DOHH2 (cell line): Measurements from ENCODE around the gene HELZ.

ENCODE experiments used
- H3F3A ChIP-seq: fragments of 200-600 bp; sonication (generic), shearing (Covaris generic); 2 replicates; pipeline ENCODE4 v1.6.0; 2016; ENCODE audit warnings: antibody characterized with exemption, mild to moderate bottlenecking; ENCODE audit not compliant: control insufficient read depth, insufficient read depth
- H3K27ac ChIP-seq: fragments of 200-600 bp; sonication (generic); 2 replicates; pipeline ENCODE4 v1.5.1; 2014; ENCODE audit warnings: low read depth, mild to moderate bottlenecking, low read length, moderate library complexity
- H3K27me3 ChIP-seq: fragments of 200-600 bp; sonication (generic); 2 replicates; pipeline ENCODE4 v1.6.1; 2014; ENCODE audit warnings: mild to moderate bottlenecking, low read length, mixed read lengths; ENCODE audit not compliant: control insufficient read depth
- H3K36me3 ChIP-seq: fragments of 200-600 bp; sonication (generic); 2 replicates; pipeline ENCODE4 v1.6.1; 2014; ENCODE audit warnings: mild to moderate bottlenecking, low read length, moderate library complexity, mixed read lengths; ENCODE audit not compliant: control insufficient read depth
- H3K4me1 ChIP-seq: fragments of 200-600 bp; sonication (generic); 2 replicates; pipeline ENCODE4 v1.6.1; 2014; ENCODE audit warnings: mild to moderate bottlenecking, low read length, mixed read lengths; ENCODE audit not compliant: control insufficient read depth
- H3K4me2 ChIP-seq: fragments of 200-600 bp; sonication (generic); 2 replicates; pipeline ENCODE4 v1.6.0; 2014; ENCODE audit warnings: mild to moderate bottlenecking, low read length, moderate library complexity
- H3K4me3 ChIP-seq: fragments of 200-600 bp; sonication (generic); 2 replicates; pipeline ENCODE4 v1.5.1; 2014; ENCODE audit warnings: mild to moderate bottlenecking, low read length, mixed read lengths
- H3K79me2 ChIP-seq: fragments of 200-600 bp; sonication (generic); 2 replicates; pipeline ENCODE4 v1.6.1; 2014; ENCODE audit warnings: mild to moderate bottlenecking, low read length, mixed read lengths; ENCODE audit not compliant: control insufficient read depth
- H3K9me2 ChIP-seq: fragments of 200-600 bp; sonication (generic); replicated peaks from 2 replicates; pipeline ENCODE4 v1.6.1; 2014; ENCODE audit warnings: mild to moderate bottlenecking, low read length, mixed read lengths; ENCODE audit not compliant: control insufficient read depth
- H3K9me3 ChIP-seq: fragments of 200-600 bp; sonication (generic); 2 replicates; pipeline ENCODE4 v1.6.1; 2014; ENCODE audit warnings: antibody characterized with exemption, low read length, mixed read lengths; ENCODE audit not compliant: control insufficient read depth, insufficient read depth
- H4K20me1 ChIP-seq: fragments of 200-600 bp; sonication (generic); 2 replicates; pipeline ENCODE4 v1.6.0; 2014; ENCODE audit warnings: low read depth, mild to moderate bottlenecking, antibody characterized with exemption, low read length, moderate library complexity; ENCODE audit not compliant: control insufficient read depth, insufficient read depth
- CTCF ChIP-seq: fragments of 200-600 bp; sonication (generic); IDR thresholded peaks from one replicate; pipeline ENCODE4 v1.5.1; 2014; ENCODE audit warnings: antibody characterized with exemption, mild to moderate bottlenecking, low read depth, low read length; ENCODE audit not compliant: poor library complexity, severe bottlenecking
- EZH2phosphoT487 ChIP-seq: fragments of 200-600 bp; sonication (generic); IDR thresholded peaks from 2 replicates; pipeline ENCODE4 v1.6.1; 2017; ENCODE audit warnings: borderline replicate concordance, mild to moderate bottlenecking, antibody characterized with exemption, low read length, moderate library complexity, mixed read lengths

Gene HELZ

GRCh38 chr17:67212714-67213417, 32.1 kb downstream of the HELZ start:
- Histone ChIP-seq H3K79me2 (peaks cover 14% of the 10 kb centered on the region), H3K36me3 (peaks cover 45% of the 10 kb centered on the region), H3K4me3 (no peak overlapping the region), H3K4me1 (no peaks in the 10 kb centered on the region), H3K27ac (no peak overlapping the region), H3K27me3 (no peaks in the 10 kb centered on the region), H3K9me2 (no peaks in the 10 kb centered on the region), H3F3A (0 out of 2 replicates have a peak, but pooled peaks cover 2% of the 10 kb centered on the region), H3K9me3 (no peaks in the 10 kb centered on the region), H3K4me2 (no peak overlapping the region), H4K20me1 (no peaks in the 10 kb centered on the region; the same call in 1 of the 2 replicates)
- TF ChIP-seq CTCF (no peak), EZH2phosphoT487 (no peak)

GRCh38 chr17:67212231-67212630, 32.8 kb downstream of the HELZ start:
- Histone ChIP-seq H3K4me3 (no peak overlapping the region), H3K9me3 (no peaks in the 10 kb centered on the region), H3K27me3 (no peaks in the 10 kb centered on the region), H3K4me1 (no peaks in the 10 kb centered on the region), H3F3A (0 out of 2 replicates have a peak, but pooled peaks cover 2% of the 10 kb centered on the region), H3K27ac (no peak overlapping the region), H4K20me1 (no peaks in the 10 kb centered on the region), H3K9me2 (no peaks in the 10 kb centered on the region), H3K36me3 (peaks cover 40% of the 10 kb centered on the region), H3K79me2 (peaks cover 14% of the 10 kb centered on the region), H3K4me2 (no peak overlapping the region)
- TF ChIP-seq CTCF (no peak), EZH2phosphoT487 (no peak)

GRCh38 chr17:67211742-67212141, 33.3 kb downstream of the HELZ start:
- no peaks in the 10 kb centered on the region for H3K4me1 ChIP-seq
- no peak overlapping the region for H3K27ac ChIP-seq
- no peaks in the 10 kb centered on the region for H4K20me1 ChIP-seq

More at GRCh38 chr17:67211742-67212141, 33.3 kb downstream of the HELZ start:
- peaks cover 35% of the 10 kb centered on the region for H3K36me3 ChIP-seq
- TF ChIP-seq CTCF (no peak), EZH2phosphoT487 (no peak)
- H3K4me2 ChIP-seq: no peak overlapping the region
- no peak overlapping the region for H3K4me3 ChIP-seq
- H3K9me3 ChIP-seq: no peaks in the 10 kb centered on the region
- 0 out of 2 replicates have a peak, but pooled peaks cover 2% of the 10 kb centered on the region for H3F3A ChIP-seq
- peaks cover 14% of the 10 kb centered on the region for H3K79me2 ChIP-seq
- no peaks in the 10 kb centered on the region for H3K27me3 ChIP-seq
- no peaks in the 10 kb centered on the region for H3K9me2 ChIP-seq
